Measurements from ENCODE around the gene SORL1.

Gene SORL1

GRCh38 chr11:121535129-121535796 lies 83.1 kb downstream of the SORL1 start:
- no peak for DNase-seq (ENCODE audit: low read depth)

GRCh38 chr11:121536126-121536525 lies 84.0 kb downstream of the SORL1 start:
- DNase-seq (ENCODE audit: low read depth) = no peak

- no peak for DNase-seq (ENCODE audit: low read depth)
Observed at GRCh38 chr11:121538054-121538453, 85.9 kb downstream of the SORL1 start.

- no peak for DNase-seq (ENCODE audit: low read depth)
Observed at GRCh38 chr11:121539000-121539399, 86.9 kb downstream of the SORL1 start.

GRCh38 chr11:121540627-121541026 lies 88.5 kb downstream of the SORL1 start:
- DNase-seq (ENCODE audit: low read depth) = no peak

- DNase-seq (ENCODE audit: low read depth) = no peak
Observed at GRCh38 chr11:121543836-121544380, 91.8 kb downstream of the SORL1 start.

GRCh38 chr11:121544956-121545355 lies 92.8 kb downstream of the SORL1 start:
- no peak for DNase-seq (ENCODE audit: low read depth)

- no peak for DNase-seq (ENCODE audit: low read depth)
Observed at GRCh38 chr11:121547574-121547973, 95.5 kb downstream of the SORL1 start.

- DNase-seq (ENCODE audit: low read depth) = no peak
Observed at GRCh38 chr11:121550247-121551030, 98.3 kb downstream of the SORL1 start.

GRCh38 chr11:121551463-121551862 lies 99.3 kb downstream of the SORL1 start:
- no peak for DNase-seq (ENCODE audit: low read depth)

- DNase-seq (ENCODE audit: low read depth) = no peak
Observed at GRCh38 chr11:121552154-121552553, 100.0 kb downstream of the SORL1 start.

- DNase-seq (ENCODE audit: low read depth) = no peak
Observed at GRCh38 chr11:121552644-121553043, 100.5 kb downstream of the SORL1 start.

- no peak for DNase-seq (ENCODE audit: low read depth)
Observed at GRCh38 chr11:121553389-121553788, 101.3 kb downstream of the SORL1 start.

GRCh38 chr11:121553806-121554205 lies 101.7 kb downstream of the SORL1 start:
- DNase-seq (ENCODE audit: low read depth) = no peak

- no peak for DNase-seq (ENCODE audit: low read depth)
Observed at GRCh38 chr11:121554552-121554951, 102.4 kb downstream of the SORL1 start.

GRCh38 chr11:121555121-121555520 lies 103.0 kb downstream of the SORL1 start:
- DNase-seq (ENCODE audit: low read depth) = no peak

GRCh38 chr11:121556937-121557336 lies 104.8 kb downstream of the SORL1 start:
- DNase-seq (ENCODE audit: low read depth) = no peak

- DNase-seq (ENCODE audit: low read depth) = no peak
Observed at GRCh38 chr11:121557348-121557747, 105.2 kb downstream of the SORL1 start.

- DNase-seq (ENCODE audit: low read depth) = no peak
Observed at GRCh38 chr11:121559606-121560200, 107.6 kb downstream of the SORL1 start.

- DNase-seq (ENCODE audit: low read depth) = no peak
Observed at GRCh38 chr11:121560236-121560635, 108.1 kb downstream of the SORL1 start.

- no peak for DNase-seq (ENCODE audit: low read depth)
Observed at GRCh38 chr11:121561240-121561639, 109.1 kb downstream of the SORL1 start.

- DNase-seq (ENCODE audit: low read depth) = no peak
Observed at GRCh38 chr11:121561716-121562115, 109.6 kb downstream of the SORL1 start.

- DNase-seq (ENCODE audit: low read depth) = no peak
Observed at GRCh38 chr11:121563003-121563402, 110.9 kb downstream of the SORL1 start.
